Gastrocnemius medialis (tissue), 4 donors: Measurements from ENCODE around the gene GALNTL6. TPM values are rescaled to one million over a fixed set of nuclear protein-coding genes. Genes with fewer than 3 reads are reported as not detected.

ENCODE experiments used
- ATAC-seq, 2 donors: fragments of 150-250 bp; one replicate each; pipeline ENCODE4 v1.9.1; 2016
- DNase-seq, 2 donors: peaks; one replicate each; pipeline ENCODE4 v3.0.0-alpha.2; 2019
- H3K27ac ChIP-seq, 4 donors: fragments of 200-600 bp; sonication (generic); 1 replicate in 1 of 4; 2 replicates in 3 of 4; pipeline ENCODE4 v1.5.1; 2016 to 2018; ENCODE audit warnings: mild to moderate bottlenecking in 2 of 4, moderate library complexity in 1 of 4
- H3K27me3 ChIP-seq, 3 donors: fragments of 200-600 bp; sonication (generic) in 2 of 3; 1 replicate in 1 of 3; 2 replicates in 2 of 3; pipeline versions ENCODE4 v1.5.1 to v1.6.0; 2016 to 2019; ENCODE audit warnings: mild to moderate bottlenecking in 1 of 3, moderate library complexity in 1 of 3
- H3K36me3 ChIP-seq, 2 donors: fragments of 200-600 bp; sonication (generic) in 1 of 2; one replicate each; pipeline ENCODE4 v1.5.1; 2017 to 2018
- H3K4me1 ChIP-seq, 2 donors: fragments of 200-600 bp; sonication (generic) in 1 of 2; one replicate each; pipeline ENCODE4 v1.5.1; 2016 to 2017; ENCODE audit warnings: mild to moderate bottlenecking in 2 of 2
- H3K4me3 ChIP-seq, 4 donors: fragments of 200-600 bp; sonication (generic) in 3 of 4; 1 replicate in 1 of 4; 2 replicates in 3 of 4; pipeline ENCODE4 v1.5.1; 2016 to 2019; ENCODE audit warnings: mild to moderate bottlenecking in 2 of 4
- H3K9me3 ChIP-seq, 3 donors: fragments of 200-600 bp; sonication (generic) in 2 of 3; 1 replicate in 1 of 3; 2 replicates in 2 of 3; pipeline ENCODE4 v1.5.1; 2016 to 2019
- CTCF ChIP-seq, 5 experiments: fragments of 450-650 bp in 3 of 5; fragments of 200-600 bp in 2 of 5; sonication (generic) in 2 of 5; IDR thresholded peaks in 4 of 5; conservative IDR thresholded peaks in 1 of 5; 1 replicate in 4 of 5; 2 replicates in 1 of 5; pipeline ENCODE4 v1.5.1; 2016 to 2019; ENCODE audit warnings: antibody characterized with exemption in 5 of 5, mild to moderate bottlenecking in 3 of 5, moderate library complexity in 3 of 5
- POLR2A ChIP-seq, 2 donors: fragments of 450-650 bp; IDR thresholded peaks; one replicate each; pipeline ENCODE4 v1.6.1; 2017; ENCODE audit warnings: antibody characterized with exemption in 2 of 2, mild to moderate bottlenecking in 2 of 2, moderate library complexity in 2 of 2
- in situ Hi-C, 4 donors: fragments of 200-750 bp; cut with MboI; loops; one replicate each; pipeline versions ENCODE4 v1.15.0 to v1.8.0; 2017; ENCODE audit warnings: low sequenced_read_pairs in 4 of 4
- intact Hi-C: fragments of 100-400 bp; cut with DNase I; formaldehyde crosslinking; loops from one replicate; pipeline ENCODE4 v1.15.1; 2023; ENCODE audit warnings: low total_unique reads
- total RNA-seq, 4 donors: library from RNA; depleted of rRNA; stranded (reverse); fragments of >200 nt; gene quantifications; one replicate each; pipeline versions ENCODE4 v1.1.0 to v1.2.3, GENCODE V29; 2016

GALNTL6 gene
- total RNA-seq, 4 donors from 2014 or later: not detected

GRCh38 chr4:172705565-172705964, 892.4 kb downstream of the GALNTL6 start:
- TF ChIP-seq POLR2A (IDR thresholded peaks at IDR 0.05) (no peak), CTCF (IDR thresholded peaks at IDR 0.05 in 4 of 5, conservative IDR thresholded peaks at IDR 0.05 in 1 of 5) (no peak)
- intact Hi-C loops: no loop called here

GRCh38 chr4:172706000-172706399, 892.8 kb downstream of the GALNTL6 start:
- Histone ChIP-seq H3K27ac (no peak overlapping the region), H3K9me3 (peaks cover 0 to 6% (median 0%) of the 10 kb centered on the region in 3 donors), H3K4me3 (no peak overlapping the region), H3K27me3 (no peaks in the 10 kb centered on the region), H3K36me3 (no peaks in the 10 kb centered on the region), H3K4me1 (no peaks in the 10 kb centered on the region)
- ATAC-seq (no peak), DNase-seq (no peak)
- TF ChIP-seq CTCF (IDR thresholded peaks at IDR 0.05 in 4 of 5, conservative IDR thresholded peaks at IDR 0.05 in 1 of 5): no peak
- TF ChIP-seq POLR2A (IDR thresholded peaks at IDR 0.05): no peak
- in situ Hi-C loops (no loop called here), intact Hi-C loops (no loop called here)

More at GRCh38 chr4:172705565-172705964, 892.4 kb downstream of the GALNTL6 start:
- in situ Hi-C loops: no loop called here
- H3K27ac ChIP-seq: no peak overlapping the region
- H3K27me3 ChIP-seq: no peaks in the 10 kb centered on the region
- H3K9me3 ChIP-seq: peaks cover 0 to 6% (median 0%) of the 10 kb centered on the region in 3 donors
- H3K4me1 ChIP-seq: no peaks in the 10 kb centered on the region
- ATAC-seq (no peak), DNase-seq (no peak)
- H3K36me3 ChIP-seq: no peaks in the 10 kb centered on the region
- H3K4me3 ChIP-seq: no peak overlapping the region

- H3K36me3 ChIP-seq: no peaks in the 10 kb centered on the region
- DNase-seq: no peak
- no peak overlapping the region for H3K4me3 ChIP-seq
- H3K27ac ChIP-seq: no peak overlapping the region
- no peaks in the 10 kb centered on the region for H3K27me3 ChIP-seq
- in situ Hi-C loops (no loop called here), intact Hi-C loops (no loop called here)
- H3K9me3 ChIP-seq: peaks cover 0 to 6% (median 0%) of the 10 kb centered on the region in 3 donors
- H3K4me1 ChIP-seq: no peaks in the 10 kb centered on the region
- ATAC-seq: no peak
- TF ChIP-seq POLR2A (IDR thresholded peaks at IDR 0.05) (no peak), CTCF (IDR thresholded peaks at IDR 0.05 in 4 of 5, conservative IDR thresholded peaks at IDR 0.05 in 1 of 5) (no peak)
Observed at GRCh38 chr4:172707622-172708021, 894.4 kb downstream of the GALNTL6 start.

- in situ Hi-C loops: no loop called here
- TF ChIP-seq POLR2A (IDR thresholded peaks at IDR 0.05) (no peak), CTCF (IDR thresholded peaks at IDR 0.05 in 4 of 5, conservative IDR thresholded peaks at IDR 0.05 in 1 of 5) (no peak)
Observed at GRCh38 chr4:172708184-172708583, 895.0 kb downstream of the GALNTL6 start.

GRCh38 chr4:172709376-172709775, 896.2 kb downstream of the GALNTL6 start:
- no peak overlapping the region for H3K27ac ChIP-seq
- no peaks in the 10 kb centered on the region for H3K27me3 ChIP-seq
- intact Hi-C loops (no loop called here), in situ Hi-C loops (no loop called here)
- no peak overlapping the region for H3K4me3 ChIP-seq
- H3K9me3 ChIP-seq: peaks cover 0 to 6% (median 0%) of the 10 kb centered on the region in 3 donors
- ATAC-seq (no peak), DNase-seq (no peak)
- H3K36me3 ChIP-seq: no peaks in the 10 kb centered on the region
- H3K4me1 ChIP-seq: no peaks in the 10 kb centered on the region
- no peak for TF ChIP-seq POLR2A (IDR thresholded peaks at IDR 0.05)
- no peak for TF ChIP-seq CTCF (IDR thresholded peaks at IDR 0.05 in 4 of 5, conservative IDR thresholded peaks at IDR 0.05 in 1 of 5)

More at GRCh38 chr4:172708184-172708583, 895.0 kb downstream of the GALNTL6 start:
- Histone ChIP-seq H3K4me3 (no peak overlapping the region), H3K27ac (no peak overlapping the region), H3K27me3 (no peaks in the 10 kb centered on the region), H3K36me3 (no peaks in the 10 kb centered on the region), H3K9me3 (peaks cover 0 to 6% (median 0%) of the 10 kb centered on the region in 3 donors), H3K4me1 (no peaks in the 10 kb centered on the region)
- intact Hi-C loops: no loop called here
- ATAC-seq (no peak), DNase-seq (no peak)
